DMS53 treated with DMSO at 0.1 percent for 48 hours (cell line): ENCODE results near the gene STING1.

Experiments
- DNase-seq: peaks from one replicate; lab custom pipeline; 2025; ENCODE audit not compliant: unreplicated experiment; lab: John Stamatoyannopoulos, UW

The STING1 gene

DNA sequence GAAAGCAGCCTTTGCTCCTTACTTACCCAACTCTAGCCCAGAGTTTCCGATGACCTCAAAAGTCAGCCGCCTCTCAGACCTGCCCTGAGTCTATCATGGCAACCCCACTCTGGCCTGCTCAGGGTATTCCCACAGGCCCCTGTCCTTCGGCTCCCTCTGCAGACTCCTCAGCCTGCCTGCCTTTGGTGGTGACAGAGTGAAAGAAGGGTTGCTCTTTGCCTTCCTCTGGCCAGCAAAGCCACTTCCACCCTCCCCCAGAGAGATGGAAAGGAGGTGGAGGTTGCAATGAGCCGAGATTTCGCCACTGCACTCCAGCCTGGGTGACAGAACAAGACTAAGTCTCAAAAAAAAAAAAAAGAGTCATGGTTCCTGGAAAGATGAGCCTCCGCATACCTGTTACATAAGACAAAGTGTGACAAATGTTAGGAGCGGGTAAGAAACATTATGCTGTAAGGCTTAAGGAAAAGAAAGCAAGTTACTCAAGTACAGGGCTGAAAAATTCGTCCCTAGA lies 14.1 kb downstream of the STING1 start:
- DNase-seq, result no peak

DNA sequence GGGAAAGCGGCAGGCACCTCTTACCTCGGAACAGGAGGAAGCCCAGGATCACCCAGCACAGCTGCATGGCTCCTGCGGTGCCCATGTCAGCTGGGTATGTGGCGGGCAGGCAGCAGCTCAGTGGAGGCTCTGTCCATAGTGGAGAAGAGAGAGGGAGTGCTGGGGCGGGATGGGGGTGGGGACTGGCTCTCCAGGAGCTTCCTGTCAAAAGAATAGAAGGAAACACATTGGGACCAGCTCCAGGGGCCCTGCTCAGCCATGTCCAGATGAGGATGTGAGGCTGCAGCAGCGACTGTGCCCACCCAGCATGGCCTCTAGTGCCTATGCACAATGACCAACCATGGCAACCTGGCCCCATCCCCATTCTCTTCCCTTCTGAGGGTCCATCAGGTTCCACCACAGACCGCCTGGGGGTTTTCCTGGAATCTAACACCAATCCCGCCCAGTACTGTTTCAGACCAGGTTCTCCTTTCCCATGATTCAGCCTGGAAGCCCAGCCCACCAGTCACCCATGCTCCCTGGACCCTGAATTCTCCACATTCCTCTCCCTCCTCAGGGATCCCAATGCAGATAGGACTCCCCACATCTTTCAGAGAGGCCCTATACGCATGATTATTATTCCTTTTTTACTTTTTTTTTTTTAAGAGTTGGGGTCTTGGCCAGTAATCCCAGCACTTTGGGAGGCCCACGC lies 19.8 kb downstream of the STING1 start, which contains the start of gene ECSCR:
ECSCR (minus strand) TSS at position 158 of the 691 bp plus-strand sequence; CDS start at position 85, 73 bp downstream.
- DNase-seq, result no peak

DNA sequence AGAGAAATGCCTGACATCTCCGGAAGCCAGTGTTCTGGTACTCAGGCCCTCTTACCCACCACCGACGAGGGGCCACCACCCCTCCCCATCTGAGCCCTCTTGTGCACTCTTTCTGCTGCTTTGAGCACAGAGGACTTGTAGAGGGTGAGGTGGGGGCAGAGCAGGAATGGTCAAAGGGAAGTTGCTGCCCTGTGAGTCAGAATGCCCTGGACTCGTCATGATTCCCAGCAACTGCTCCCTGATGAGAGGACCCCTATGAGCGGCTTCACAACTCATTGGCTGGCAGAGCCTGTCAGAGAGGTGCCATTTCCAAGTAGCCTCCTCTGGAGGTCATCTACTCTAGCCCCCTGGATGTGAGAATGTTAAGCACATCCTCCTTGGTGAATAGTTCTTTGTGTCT lies 20.9 kb downstream of the STING1 start:
- no peak for DNase-seq

DNA sequence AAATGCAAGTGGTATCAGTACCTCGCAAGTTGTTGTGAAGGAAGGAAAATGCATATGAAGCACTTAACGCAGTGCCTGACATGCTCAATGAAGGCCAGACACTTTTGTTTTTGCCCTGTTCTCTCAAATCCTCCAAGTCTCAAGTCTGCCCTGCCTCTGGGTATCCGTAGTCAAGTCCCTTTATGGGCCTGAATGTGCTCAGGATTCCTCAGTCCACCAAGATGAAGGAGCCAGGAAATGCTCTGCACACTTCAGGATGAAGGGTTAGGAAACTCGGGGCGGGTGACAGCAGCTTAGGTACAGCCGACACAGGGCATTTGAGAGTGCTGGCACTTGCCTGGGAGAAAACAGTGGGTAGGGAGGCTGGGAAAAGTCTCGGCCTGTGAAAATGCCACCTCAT lies 21.4 kb downstream of the STING1 start:
- no peak for DNase-seq

DNA sequence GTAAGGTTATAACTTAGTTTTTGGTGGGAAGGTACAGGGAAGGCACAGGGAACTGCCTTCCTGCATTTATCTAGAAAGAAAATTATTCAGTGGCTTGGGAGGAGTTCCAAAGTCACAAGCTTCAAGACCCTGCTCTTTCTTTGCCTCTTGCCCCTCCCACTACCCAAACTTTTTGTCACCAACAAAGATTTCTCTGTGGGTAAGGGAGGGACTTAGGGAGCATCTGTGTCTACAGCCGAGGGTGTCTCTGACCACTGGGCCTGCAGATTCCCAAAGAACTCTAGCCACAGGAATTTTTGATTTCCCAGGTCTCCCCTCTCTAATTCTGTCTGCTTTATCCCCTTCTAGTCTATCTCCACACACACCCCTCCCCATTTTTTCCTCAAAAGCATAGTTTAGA lies 22.1 kb downstream of the STING1 start:
- DNase-seq, result no peak

DNA sequence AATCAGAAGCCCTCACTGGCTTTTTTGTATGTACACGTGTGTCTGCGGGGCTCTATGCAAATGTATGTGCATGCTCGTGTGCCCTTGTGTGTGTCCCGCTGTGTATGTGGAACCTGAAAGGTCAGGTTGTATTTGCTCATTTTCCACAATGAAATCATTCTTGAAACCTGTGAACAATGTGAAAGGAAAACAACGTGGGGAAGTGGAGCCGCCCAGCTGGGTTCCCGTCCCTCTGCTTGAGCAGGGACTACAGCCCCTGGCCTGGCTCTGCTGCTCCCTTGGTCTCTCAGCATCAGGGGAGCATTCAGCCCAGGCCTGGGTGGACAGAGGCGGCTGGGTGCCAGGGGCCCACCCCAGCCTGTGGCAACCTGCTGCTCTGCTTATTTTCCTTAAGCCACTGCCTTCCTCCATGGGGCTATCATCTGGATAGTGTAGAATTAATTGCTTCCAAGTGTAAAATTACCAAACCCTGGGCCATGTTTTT lies 23.1 kb downstream of the STING1 start:
- DNase-seq, result no peak

DNA sequence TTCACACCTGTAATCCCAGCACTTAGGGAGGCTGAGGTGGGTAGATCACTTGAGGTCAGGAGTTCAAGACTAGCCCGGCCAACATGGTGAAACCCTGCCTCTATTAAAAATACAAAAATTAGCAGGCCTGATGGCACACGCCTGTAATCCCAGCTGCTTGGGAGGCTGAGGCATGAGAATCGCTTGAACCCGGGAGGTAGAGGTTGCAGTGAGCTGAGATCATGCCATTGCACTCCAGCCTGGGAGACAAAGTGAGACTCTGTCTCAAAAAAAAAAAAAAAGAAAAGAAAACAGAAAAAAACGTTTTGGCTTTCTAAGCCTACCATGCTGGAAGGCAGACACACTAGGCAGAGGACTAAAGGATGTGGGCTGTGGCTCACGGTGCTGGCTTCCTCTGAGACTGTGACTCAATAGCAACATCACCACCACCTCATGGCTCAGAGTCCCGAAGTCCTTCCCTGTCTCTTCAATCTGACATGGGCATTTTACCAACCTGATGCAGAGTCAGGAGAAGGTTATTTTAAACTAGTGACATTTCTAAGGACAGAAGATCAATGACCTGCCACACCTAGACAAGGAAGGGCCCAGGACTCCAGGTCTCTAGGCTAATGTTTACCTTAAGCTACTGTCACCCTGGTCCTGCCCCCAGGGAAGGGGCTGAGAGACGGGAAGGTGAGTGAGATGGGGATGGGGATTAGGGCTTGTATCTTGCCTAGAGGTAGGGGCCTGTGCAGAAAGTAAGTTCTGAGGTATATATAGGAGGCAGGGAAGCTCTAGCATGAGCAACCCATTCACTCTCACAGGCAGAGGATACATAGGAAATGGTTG lies 23.8 kb downstream of the STING1 start:
- no peak for DNase-seq

DNA sequence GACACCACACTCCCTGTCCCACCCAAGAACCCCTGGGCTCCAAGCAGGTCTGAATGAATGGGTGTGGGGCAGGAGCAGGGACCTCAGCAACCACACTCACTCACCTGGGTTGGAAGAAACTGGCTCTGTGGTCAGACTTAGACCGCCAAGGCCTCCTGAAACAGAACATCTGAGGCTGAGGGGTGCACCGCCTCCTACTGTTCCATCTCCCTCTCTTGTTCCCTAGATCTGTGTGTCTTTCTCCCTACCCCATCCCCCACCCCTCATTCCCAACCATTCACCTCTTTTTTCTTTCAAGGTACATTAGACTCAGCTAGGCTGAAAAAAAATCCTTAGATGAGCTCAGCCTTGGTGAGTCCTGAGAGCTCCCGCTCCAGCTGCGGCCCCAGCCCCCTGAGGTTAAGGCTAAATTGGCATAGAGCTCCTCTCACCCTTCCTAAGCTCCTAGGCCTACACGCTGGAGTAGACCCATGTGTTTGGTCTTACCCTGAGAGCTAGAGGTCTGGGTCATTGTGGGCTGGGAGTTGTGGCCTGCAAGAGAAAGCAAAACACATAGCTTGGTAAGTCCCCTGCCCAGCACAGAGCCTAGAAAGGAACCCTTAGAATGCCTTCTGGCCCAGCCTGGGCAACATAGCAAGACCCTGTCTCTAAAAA lies 24.8 kb downstream of the STING1 start:
- no peak for DNase-seq

DNA sequence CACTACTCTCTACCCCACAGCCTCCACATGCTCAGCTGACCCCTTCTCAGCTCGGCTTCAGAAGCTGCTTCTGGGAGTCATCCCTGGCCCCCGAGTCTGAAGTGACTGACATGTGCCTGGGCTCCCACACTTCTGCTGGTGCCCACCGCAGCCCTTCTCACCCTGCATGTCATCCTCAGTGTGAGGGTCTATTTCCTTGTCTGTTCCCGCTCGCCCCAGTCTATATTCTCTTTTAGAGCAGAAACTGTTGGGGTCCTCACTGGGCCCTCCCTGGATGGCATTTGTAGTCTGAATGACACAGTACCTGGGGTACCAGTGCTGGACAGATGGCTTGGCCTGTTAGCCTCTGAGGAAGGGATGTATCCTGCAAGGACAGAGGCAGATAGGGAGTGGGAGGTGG lies 25.3 kb downstream of the STING1 start:
- no peak for DNase-seq

DNA sequence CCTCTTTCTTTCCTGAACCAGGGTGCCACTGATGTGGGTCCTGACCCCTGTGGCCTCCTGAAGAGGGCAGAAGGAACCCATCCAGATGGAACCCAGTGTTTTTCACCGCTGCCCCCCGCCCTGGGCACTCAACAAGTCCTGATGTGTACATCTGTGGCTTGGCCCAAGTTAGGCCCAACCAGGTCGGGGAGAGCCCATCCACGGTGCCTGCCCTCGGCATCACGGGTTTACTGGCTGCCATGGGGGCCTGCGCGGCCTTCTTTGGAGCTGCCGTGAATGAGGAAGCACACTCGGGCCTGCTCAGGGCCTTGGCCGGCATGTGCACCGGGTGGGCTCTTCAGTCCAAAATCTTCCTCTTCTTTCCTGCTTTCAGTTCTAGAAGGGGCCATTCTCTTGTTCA lies 25.8 kb downstream of the STING1 start:
- DNase-seq, result no peak

DNA sequence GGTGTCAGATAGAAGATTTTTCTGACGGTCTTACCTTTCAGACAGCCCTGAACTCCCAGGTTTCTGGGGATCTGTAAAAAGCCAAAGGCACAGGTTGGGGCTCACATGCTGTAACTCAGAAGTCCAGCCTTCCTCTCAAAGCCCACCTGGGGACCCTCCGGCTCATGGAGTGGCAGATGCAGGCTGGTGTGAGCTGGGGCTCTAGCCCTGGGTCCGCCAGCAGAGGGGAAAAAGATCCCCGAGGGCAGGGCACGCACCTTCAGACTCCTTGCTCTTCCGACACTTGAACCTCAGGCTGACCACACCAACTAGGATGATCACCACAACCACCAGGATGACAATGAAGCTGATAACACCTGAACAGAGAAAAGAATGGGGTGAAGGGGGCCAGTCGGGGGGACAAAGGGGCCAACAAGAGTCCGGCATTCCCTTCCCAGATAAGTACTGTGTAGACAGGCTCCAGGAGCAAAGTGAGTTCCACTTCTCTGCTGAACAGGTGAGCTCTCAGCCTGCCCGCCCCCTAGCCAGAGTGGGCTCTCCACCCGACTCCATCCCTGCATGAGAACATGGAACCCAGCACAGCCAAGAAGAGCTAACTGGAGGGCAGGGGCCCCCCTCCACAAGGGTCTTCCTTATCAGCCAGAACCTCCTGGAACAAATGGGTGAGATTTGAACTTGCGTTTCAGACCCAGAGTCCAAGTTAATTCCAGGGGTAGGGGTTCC lies 27.8 kb downstream of the STING1 start:
- no peak for DNase-seq

DNA sequence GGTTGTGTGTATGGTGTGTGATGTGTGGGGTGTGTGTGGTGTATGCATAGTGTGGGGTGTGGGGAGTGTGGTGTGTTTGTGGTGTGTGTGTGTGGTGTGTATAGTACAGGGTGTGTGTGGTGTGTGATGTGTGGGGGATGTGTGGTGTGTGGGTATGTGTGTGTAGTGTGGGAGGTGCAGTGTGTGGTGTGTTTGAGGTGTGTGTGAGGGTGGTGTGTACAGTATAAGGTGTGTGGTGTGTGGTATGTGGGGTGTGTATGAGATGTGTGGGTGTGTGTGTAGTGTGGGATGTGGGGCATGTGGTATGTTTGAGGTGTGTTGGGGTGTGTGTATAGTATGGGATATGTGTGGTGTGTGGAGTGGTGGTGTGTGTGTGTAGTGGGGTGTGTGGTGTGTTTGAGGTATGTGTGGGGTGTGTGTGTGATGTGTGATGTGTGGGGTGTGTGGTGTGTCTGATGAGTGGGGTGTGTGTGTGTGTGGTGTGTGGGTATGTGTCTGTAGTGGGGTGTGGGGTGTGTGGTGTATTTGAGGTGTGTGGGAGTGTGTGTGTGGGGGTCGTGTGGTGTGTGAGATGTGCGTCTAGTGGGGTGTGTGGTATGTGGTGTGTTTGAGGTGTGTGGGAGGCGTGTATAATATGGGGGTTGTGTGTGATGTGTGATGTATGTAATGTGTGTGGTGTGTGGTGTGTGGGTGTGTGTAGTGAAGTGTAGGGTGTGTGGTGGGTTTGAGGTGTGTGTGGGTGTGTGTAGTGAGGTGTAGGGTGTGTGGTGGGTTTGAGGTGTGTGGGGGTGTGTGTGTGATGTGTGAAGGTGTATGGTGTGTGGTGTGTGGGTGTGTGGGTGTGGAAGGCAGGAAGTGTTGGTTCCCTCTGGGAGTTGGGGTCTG lies 28.6 kb downstream of the STING1 start:
- no peak for DNase-seq

DNA sequence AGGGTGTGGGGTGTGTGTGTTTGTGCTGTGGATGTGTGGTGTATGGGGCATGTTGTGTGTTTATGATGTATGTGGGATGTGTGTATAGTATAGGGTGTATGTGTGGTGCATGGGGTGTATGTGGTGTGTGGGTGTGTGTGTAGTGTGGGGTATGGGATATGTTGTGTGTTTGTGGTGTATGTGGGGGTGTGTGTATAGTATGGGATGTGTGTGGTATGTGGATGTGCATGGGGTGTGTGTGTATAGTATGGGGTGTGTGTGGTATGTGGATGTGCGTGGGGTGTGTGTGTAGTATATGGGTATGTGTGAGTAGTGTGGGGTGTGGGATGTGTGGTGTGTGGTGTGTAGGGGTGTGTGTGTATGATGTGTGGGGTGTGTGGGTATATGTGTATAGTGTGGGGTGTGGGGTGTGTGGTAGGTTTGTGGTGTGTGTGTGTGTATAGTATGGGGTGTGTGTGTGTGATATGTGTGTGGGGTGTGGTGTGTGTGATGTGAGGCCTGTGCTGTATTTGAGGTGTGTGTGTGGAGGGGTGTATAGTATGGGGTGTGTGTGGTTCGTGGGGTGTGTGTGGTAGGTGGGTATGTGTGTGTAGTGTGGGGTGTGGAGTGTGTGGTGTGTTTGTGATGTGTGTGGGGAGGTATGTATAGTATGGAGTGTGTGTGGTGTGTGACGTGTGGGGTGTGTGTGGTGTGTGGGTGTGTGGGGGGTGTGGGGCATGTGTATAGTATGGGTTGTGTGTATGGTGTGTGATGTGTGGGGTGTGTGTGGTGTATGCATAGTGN lies 30.5 kb downstream of the STING1 start:
- no peak for DNase-seq

DNA sequence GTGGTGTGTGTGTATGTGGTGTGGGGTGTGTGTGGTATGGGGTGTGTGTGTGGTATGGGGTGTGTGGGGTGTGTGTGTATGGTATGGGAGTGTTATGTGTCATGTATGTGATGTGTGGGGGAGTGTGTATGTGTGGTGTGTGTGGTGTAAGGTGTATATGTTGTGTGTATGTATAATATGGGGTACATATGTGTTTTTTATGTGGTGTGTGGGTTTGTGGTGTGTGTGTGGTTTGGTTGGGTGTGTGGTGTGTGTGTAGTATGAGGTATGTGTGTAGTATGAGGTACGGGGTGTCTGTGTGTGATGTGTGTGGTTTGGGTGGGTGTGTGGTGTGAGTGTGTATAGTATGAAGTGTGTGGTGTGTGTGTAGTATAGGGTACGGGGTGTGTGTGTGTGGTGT lies 31.4 kb downstream of the STING1 start:
- no peak for DNase-seq

DNA sequence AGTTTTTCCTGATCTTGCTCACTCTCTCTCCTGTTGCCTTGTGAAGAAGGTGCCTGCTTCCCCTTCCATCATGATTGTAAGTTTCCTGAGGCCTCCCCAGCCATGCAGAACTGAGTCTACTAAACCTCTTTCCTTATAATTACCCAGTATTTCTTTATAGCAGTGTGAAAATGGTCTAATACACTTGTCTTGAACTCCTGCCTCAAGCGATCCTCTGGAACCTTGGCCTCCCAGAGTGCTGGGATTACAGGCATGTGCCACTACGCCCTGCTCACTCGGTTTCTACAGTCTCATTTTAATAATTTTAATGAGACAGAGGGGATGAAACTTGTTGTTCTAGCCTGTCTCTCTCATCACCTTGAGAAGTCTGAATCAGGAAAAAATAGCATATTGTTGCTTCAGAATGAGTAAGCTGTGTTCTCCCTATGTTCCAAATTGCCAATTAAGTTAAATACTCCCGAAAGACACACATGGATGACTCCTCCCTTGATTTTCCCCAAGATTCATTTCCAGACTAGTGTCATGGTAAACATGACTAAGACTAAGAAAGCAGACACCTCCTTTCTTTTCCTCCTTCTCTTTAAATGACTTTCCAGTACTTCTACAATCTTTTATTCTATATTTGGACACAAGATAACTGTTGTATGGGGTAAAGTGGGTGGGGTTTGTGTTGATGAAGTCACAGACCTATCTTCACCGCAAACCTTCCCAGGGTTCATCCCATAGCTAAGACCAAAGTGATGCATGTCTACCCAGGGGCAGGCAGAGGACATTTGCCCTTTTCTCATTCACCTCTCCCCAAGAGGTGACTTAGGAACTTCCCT lies 35.4 kb downstream of the STING1 start:
- DNase-seq, result no peak

DNA sequence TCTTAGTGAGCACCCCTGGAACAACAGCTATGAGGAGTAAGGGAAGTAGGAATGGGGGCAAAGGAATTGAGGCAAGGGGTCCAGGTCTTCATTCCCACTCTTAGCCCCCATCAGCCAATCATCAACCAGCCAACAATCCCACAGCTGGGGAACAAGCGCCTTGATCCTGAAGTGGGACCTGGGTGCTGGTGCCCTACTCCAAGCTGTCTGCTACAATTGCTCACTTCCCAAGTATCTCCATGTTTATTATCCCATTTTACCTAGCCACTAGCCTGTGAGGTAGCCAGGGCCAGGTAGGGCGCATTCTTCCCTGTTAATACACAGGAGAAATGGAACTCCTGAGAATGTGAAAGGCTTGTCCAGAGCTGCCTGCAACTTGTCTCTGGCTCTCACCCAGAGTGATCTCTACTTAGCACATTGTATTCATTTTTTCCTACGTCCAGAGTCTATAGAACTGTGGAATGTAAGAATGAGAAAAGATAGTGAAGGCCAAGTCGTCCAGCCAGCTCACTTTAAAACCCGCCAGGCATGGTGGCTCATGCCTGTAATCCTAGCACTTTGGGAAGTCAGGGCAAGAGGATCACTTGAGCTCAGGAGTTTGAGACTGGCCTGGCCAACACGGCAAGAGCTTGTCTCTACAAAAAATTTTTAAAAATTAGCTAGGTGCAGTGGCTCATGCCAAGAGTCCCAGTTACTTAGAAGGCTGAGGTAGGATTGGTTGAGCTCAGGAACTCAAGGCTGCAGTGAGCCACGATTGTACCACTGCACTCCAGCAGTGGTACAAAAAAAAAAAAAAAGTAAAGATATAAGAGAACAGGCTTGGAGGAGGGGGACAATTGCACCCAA lies 37.0 kb downstream of the STING1 start:
- DNase-seq, result no peak

DNA sequence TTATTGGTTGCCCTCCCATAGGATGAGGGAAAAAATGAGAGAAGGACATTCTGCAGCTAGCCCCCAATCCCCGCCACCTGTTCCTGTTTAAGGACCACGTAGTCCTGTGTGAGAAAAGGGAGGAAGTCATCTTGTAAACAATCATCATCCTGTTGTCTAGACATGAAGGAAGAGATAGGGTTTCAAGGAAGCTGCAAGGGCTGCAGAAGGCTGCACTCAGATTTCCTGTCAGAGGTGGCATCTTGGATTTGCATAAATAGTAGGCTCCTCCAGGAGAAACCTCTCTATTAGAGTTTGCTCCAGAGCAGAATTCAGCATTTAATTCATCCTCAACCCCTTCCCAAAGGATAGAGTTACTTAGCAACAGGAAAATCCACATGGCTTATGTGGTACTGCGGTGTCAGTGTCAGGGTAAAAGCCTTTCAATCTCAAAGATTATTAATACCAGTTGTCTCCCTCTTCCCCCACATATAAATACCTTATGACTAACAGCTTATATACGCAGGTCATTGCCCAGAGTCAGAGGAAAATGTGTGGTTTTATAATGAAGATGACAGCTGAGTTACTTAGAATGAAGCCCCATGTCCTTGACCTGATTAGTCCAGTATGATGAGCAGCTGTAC lies 38.6 kb downstream of the STING1 start:
- DNase-seq, result no peak
